GM12878 (cell line): ENCODE results near the gene WDR76.
A peak's percentile ranks its signal among the peaks of the same experiment; 100 is the strongest.

Experiments
- CEBPB ChIP-seq, 2 experiments: fragments of 150-350 bp in 1 of 2; IDR thresholded peaks; 2 replicates each; pipeline ENCODE4 v1.6.1; 2012 to 2014; ENCODE audit warnings: low read depth in 2 of 2, low read length in 2 of 2, borderline replicate concordance in 1 of 2, inconsistent platforms in 1 of 2
- CHD1 ChIP-seq: IDR thresholded peaks from 2 replicates; pipeline ENCODE4 v1.6.1; 2012; ENCODE audit warnings: low read depth, low read length, improper control_type of control experiment
- CTCF ChIP-seq, 3 experiments: IDR thresholded peaks in 2 of 3; conservative IDR thresholded peaks in 1 of 3; 2 replicates each; pipeline ENCODE4 v1.5.1; 2011; ENCODE audit warnings: low read depth in 3 of 3, low read length in 3 of 3, mild to moderate bottlenecking in 3 of 3, control low read depth in 2 of 3, moderate library complexity in 2 of 3, inconsistent platforms in 1 of 3, mixed read lengths in 1 of 3; ENCODE audit not compliant: control insufficient read depth in 2 of 3, insufficient read depth in 1 of 3; ENCODE audit errors: extremely low read depth in 1 of 3
- NRF1 ChIP-seq: conservative IDR thresholded peaks from 2 replicates; pipeline ENCODE4 v1.6.1; 2011; ENCODE audit warnings: mild to moderate bottlenecking, low read depth, low read length, improper control_type of control experiment
- POLR2A ChIP-seq: IDR thresholded peaks from 2 replicates; pipeline ENCODE4 v1.6.1; 2011; ENCODE audit warnings: low read depth, mild to moderate bottlenecking, low read length
- SIN3A ChIP-seq: IDR thresholded peaks from 2 replicates; pipeline ENCODE4 v1.6.1; 2012; ENCODE audit warnings: low read depth, low read length, improper control_type of control experiment
- SIX5 ChIP-seq: IDR thresholded peaks from 2 replicates; pipeline ENCODE4 v1.6.1; 2011; ENCODE audit warnings: mild to moderate bottlenecking, low read depth, low read length, moderate library complexity; ENCODE audit not compliant: severe bottlenecking
- SMC3 ChIP-seq: IDR thresholded peaks from 2 replicates; pipeline ENCODE4 v1.6.1; 2011; ENCODE audit warnings: low read length, improper control_type of control experiment, borderline replicate concordance
- TCF12 ChIP-seq: IDR thresholded peaks from 2 replicates; pipeline ENCODE4 v1.6.1; 2011; ENCODE audit warnings: low read depth, mild to moderate bottlenecking, low read length
- WRNIP1 ChIP-seq: IDR thresholded peaks from 2 replicates; pipeline ENCODE4 v1.6.1; 2011; ENCODE audit warnings: low read depth, low read length, improper control_type of control experiment, borderline replicate concordance
- YBX1 ChIP-seq: fragments of 450-650 bp; IDR thresholded peaks from 2 replicates; pipeline ENCODE4 v1.6.1; 2016; ENCODE audit warnings: antibody characterized with exemption
- ZBTB40 ChIP-seq: fragments of 450-650 bp; IDR thresholded peaks from 2 replicates; pipeline ENCODE4 v1.6.1; 2016; ENCODE audit warnings: mild to moderate bottlenecking, moderate library complexity, borderline replicate concordance
- ZNF592 ChIP-seq: fragments of 450-650 bp; IDR thresholded peaks from 2 replicates; pipeline ENCODE4 v1.6.1; 2017; ENCODE audit warnings: mild to moderate bottlenecking, moderate library complexity

GRCh38 chr15:43799209-43799944 lies 27.4 kb upstream of the WDR76 start:
- no peak for TF ChIP-seq CHD1
- no peak for TF ChIP-seq ZNF592
- peak in 2 of 3 experiments; percentile 21 to 46; a peak in 3 of 6 replicates for TF ChIP-seq CTCF (IDR thresholded peaks at IDR 0.05 in 2 of 3, conservative IDR thresholded peaks at IDR 0.05 in 1 of 3; ENCODE audit: control insufficient read depth in 2 of 3, extremely low read depth in 1 of 3, insufficient read depth in 1 of 3, low read depth in 3 of 3, low read length in 3 of 3)
- no peak for TF ChIP-seq SMC3
- TF ChIP-seq TCF12: peak; percentile 51; the same call in 1 of the 2 replicates
- no peak for TF ChIP-seq YBX1
- TF ChIP-seq ZBTB40: no peak
- TF ChIP-seq NRF1: no peak
- TF ChIP-seq WRNIP1: no peak
- TF ChIP-seq CEBPB (IDR thresholded peaks at IDR 0.05; ENCODE audit: borderline replicate concordance in 1 of 2, low read depth in 2 of 2, low read length in 2 of 2): no peak
- TF ChIP-seq POLR2A: no peak; the same call in 1 of the 2 replicates
- no peak for TF ChIP-seq SIX5
- TF ChIP-seq SIN3A: no peak
